Measurements from ENCODE around the gene MX1. TPM values are rescaled to one million over a fixed set of nuclear protein-coding genes. Genes with fewer than 3 reads are reported as not detected.
A peak's percentile ranks its signal among the peaks of the same experiment; 100 is the strongest.

The MX1 gene
- polyA plus RNA-seq, 1 donor from 2014 or later: 0.07 TPM

GRCh38 chr21:41506005-41506594, 80.1 kb downstream of the MX1 start:
- H3K27me3 ChIP-seq (ENCODE audit: insufficient read depth, low read depth, low read length): peaks cover 67% of the 10 kb centered on the region

DNA sequence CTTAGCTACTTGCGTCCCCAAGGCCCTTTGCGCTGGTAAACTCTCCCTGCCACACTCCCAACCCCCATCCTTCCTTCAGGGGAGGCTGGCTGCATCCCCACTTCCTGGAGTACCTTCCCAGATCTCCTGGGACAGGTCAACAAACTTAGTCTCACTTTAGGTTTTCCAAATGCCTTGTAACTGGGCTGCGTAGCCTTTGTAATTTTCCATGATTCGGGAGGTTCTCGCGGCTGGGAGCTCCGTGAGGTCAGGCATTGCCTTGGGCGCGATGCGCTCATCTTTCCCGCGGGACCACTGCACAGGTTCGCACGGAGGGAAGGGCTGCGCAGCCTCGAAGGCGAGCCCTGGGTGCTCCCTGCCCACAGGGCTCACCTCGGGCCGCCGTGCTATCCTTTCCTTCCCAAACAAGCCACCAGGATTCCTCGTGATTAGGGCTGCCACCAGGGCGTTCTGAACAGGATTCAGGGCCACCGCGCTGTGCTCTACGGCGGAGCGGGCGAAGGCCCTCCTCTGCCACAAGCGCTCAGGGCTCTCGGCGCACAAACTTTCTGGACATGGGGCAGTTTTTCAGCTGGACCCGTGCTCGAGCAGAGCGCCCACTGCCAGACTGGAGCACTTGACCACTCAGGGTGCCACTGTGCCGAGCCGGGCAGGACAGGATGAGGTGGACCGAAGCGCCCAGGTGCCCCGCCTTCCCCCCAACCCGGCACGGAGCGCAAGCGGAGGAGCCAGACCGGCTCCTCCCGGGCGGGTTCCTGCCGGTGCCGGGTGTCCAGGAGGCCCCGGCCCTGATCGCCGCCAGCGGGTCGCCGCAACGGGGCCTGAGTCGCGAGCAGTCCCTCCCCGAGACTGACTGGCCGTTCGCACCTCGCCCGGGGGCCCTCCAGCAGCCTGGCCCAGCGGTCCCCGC, 80.8 kb downstream of the MX1 start:
- H3K4me3 ChIP-seq (ENCODE audit: low read length): peak overlapping the region; percentile 65
- peaks cover 67% of the 10 kb centered on the region for H3K27me3 ChIP-seq (ENCODE audit: insufficient read depth, low read depth, low read length)
- no peaks in the 10 kb centered on the region for H3K36me3 ChIP-seq (ENCODE audit: insufficient read depth, low read length)
- no peak for TF ChIP-seq REST (IDR thresholded peaks at IDR 0.05; ENCODE audit: borderline replicate concordance)
- TF ChIP-seq EP300 (conservative IDR thresholded peaks at IDR 0.05; ENCODE audit: poor library complexity, severe bottlenecking): no peak
- TF ChIP-seq TAF1 (IDR thresholded peaks at IDR 0.05; ENCODE audit: low read depth): no peak
- TF ChIP-seq POLR2AphosphoS5 (IDR thresholded peaks at IDR 0.05): no peak
- no peak for TF ChIP-seq EZH2 (IDR thresholded peaks at IDR 0.05; ENCODE audit: borderline replicate concordance, insufficient read depth, low read length, poor library complexity, severe bottlenecking)
- TF ChIP-seq SMC3 (conservative IDR thresholded peaks at IDR 0.05; ENCODE audit: poor library complexity): no peak
- TF ChIP-seq RAD21 (conservative IDR thresholded peaks at IDR 0.05): no peak
- peak overlapping the region; percentile 65 for H3K4me2 ChIP-seq (ENCODE audit: low read length)
- H3K9me3 ChIP-seq (ENCODE audit: low read length): peaks cover 6% of the 10 kb centered on the region
- H3K9me2 ChIP-seq (ENCODE audit: insufficient read depth, low read length): no peaks in the 10 kb centered on the region
- H2AFZ ChIP-seq (ENCODE audit: low read depth, low read length): no peak overlapping the region
- H3F3A ChIP-seq (ENCODE audit: insufficient read depth, low read length, poor library complexity, severe bottlenecking): no peaks in the 10 kb centered on the region
- H4K20me1 ChIP-seq (ENCODE audit: insufficient read depth): no peaks in the 10 kb centered on the region
- peak overlapping the region; percentile 3 for H3K9ac ChIP-seq (ENCODE audit: low read length)
- H3K79me2 ChIP-seq (replicated peaks; ENCODE audit: insufficient read depth, low read length): no peaks in the 10 kb centered on the region
- no peak overlapping the region for H3K27ac ChIP-seq (ENCODE audit: low read length)

More at GRCh38 chr21:41506005-41506594, 80.1 kb downstream of the MX1 start:
- Histone ChIP-seq H3K27ac (ENCODE audit: low read length) (no peak overlapping the region), H3K9ac (ENCODE audit: low read length) (no peak overlapping the region), H3F3A (ENCODE audit: insufficient read depth, low read length, poor library complexity, severe bottlenecking) (no peaks in the 10 kb centered on the region), H3K9me2 (ENCODE audit: insufficient read depth, low read length) (no peaks in the 10 kb centered on the region), H3K9me3 (ENCODE audit: low read length) (peaks cover 6% of the 10 kb centered on the region), H3K4me2 (ENCODE audit: low read length) (no peak overlapping the region), H3K36me3 (ENCODE audit: insufficient read depth, low read length) (no peaks in the 10 kb centered on the region), H3K79me2 (replicated peaks; ENCODE audit: insufficient read depth, low read length) (no peaks in the 10 kb centered on the region), H3K4me3 (ENCODE audit: low read length) (no peak overlapping the region), H4K20me1 (ENCODE audit: insufficient read depth) (no peaks in the 10 kb centered on the region), H2AFZ (ENCODE audit: low read depth, low read length) (no peak overlapping the region)
- TF ChIP-seq EZH2 (IDR thresholded peaks at IDR 0.05; ENCODE audit: borderline replicate concordance, insufficient read depth, low read length, poor library complexity, severe bottlenecking) (no peak), EP300 (conservative IDR thresholded peaks at IDR 0.05; ENCODE audit: poor library complexity, severe bottlenecking) (no peak), SMC3 (conservative IDR thresholded peaks at IDR 0.05; ENCODE audit: poor library complexity) (no peak), REST (IDR thresholded peaks at IDR 0.05; ENCODE audit: borderline replicate concordance) (no peak), MXI1 (conservative IDR thresholded peaks at IDR 0.05; ENCODE audit: poor library complexity, severe bottlenecking) (no peak), RAD21 (conservative IDR thresholded peaks at IDR 0.05) (no peak), TAF1 (IDR thresholded peaks at IDR 0.05; ENCODE audit: low read depth) (no peak), POLR2AphosphoS5 (IDR thresholded peaks at IDR 0.05) (no peak)
- TF ChIP-seq, protein P1, sequence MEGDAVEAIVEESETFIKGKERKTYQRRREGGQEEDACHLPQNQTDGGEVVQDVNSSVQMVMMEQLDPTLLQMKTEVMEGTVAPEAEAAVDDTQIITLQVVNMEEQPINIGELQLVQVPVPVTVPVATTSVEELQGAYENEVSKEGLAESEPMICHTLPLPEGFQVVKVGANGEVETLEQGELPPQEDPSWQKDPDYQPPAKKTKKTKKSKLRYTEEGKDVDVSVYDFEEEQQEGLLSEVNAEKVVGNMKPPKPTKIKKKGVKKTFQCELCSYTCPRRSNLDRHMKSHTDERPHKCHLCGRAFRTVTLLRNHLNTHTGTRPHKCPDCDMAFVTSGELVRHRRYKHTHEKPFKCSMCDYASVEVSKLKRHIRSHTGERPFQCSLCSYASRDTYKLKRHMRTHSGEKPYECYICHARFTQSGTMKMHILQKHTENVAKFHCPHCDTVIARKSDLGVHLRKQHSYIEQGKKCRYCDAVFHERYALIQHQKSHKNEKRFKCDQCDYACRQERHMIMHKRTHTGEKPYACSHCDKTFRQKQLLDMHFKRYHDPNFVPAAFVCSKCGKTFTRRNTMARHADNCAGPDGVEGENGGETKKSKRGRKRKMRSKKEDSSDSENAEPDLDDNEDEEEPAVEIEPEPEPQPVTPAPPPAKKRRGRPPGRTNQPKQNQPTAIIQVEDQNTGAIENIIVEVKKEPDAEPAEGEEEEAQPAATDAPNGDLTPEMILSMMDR (IDR thresholded peaks at IDR 0.05; ENCODE audit: poor library complexity, severe bottlenecking): no peak
